Heart left ventricle (tissue), 16 donors: ENCODE results near the gene CDK8. TPM values are rescaled to one million over a fixed set of nuclear protein-coding genes. Genes with fewer than 3 reads are reported as not detected.
"Not testable (repeated sequence)": the region's sequence is repeated elsewhere in the genome, so short reads cannot be mapped to it uniquely, and the experiment has no call there.

ENCODE experiments used
- ATAC-seq, 4 donors: fragments of 200-7000 bp; cut with Tn5 transposase; one replicate each; pipeline ENCODE4 v1.9.1; 2020 to 2022; ENCODE audit warnings: moderate library complexity in 4 of 4, mild to moderate bottlenecking in 3 of 4, moderate number of reproducible peaks in 1 of 4
- DNase-seq, 5 donors: peaks; one replicate each; pipeline ENCODE4 v3.0.0-alpha.2; 2020
- H3K27ac ChIP-seq, 12 donors: fragments of 200-600 bp; sonication (generic) in 4 of 12; one replicate each; pipeline versions ENCODE4 v1.5.0 to v1.8.0; 2016 to 2022; ENCODE audit warnings: mild to moderate bottlenecking in 2 of 12
- H3K27me3 ChIP-seq, 9 donors: fragments of 200-600 bp; sonication (generic) in 2 of 9; one replicate each; pipeline versions ENCODE4 v1.5.1 to v1.8.0; 2016 to 2022; ENCODE audit warnings: mild to moderate bottlenecking in 3 of 9
- H3K36me3 ChIP-seq, 9 donors: fragments of 200-600 bp; sonication (generic) in 2 of 9; one replicate each; pipeline versions ENCODE4 v1.5.0 to v1.8.0; 2018 to 2022; ENCODE audit warnings: mild to moderate bottlenecking in 2 of 9
- H3K4me1 ChIP-seq, 12 donors: fragments of 200-600 bp; sonication (generic) in 4 of 12; one replicate each; pipeline versions ENCODE4 v1.5.0 to v1.8.0; 2016 to 2022; ENCODE audit warnings: mild to moderate bottlenecking in 3 of 12
- H3K4me3 ChIP-seq, 12 donors: fragments of 200-600 bp; sonication (generic) in 4 of 12; one replicate each; pipeline versions ENCODE4 v1.5.0 to v1.8.0; 2017 to 2022; ENCODE audit warnings: mild to moderate bottlenecking in 9 of 12, moderate library complexity in 4 of 12
- H3K9me3 ChIP-seq, 12 donors: fragments of 200-600 bp; sonication (generic) in 4 of 12; one replicate each; pipeline versions ENCODE4 v1.5.0 to v1.8.0; 2016 to 2022; ENCODE audit warnings: mild to moderate bottlenecking in 1 of 12
- CTCF ChIP-seq, 12 donors: fragments of 200-600 bp; sonication (generic) in 4 of 12; IDR thresholded peaks; one replicate each; pipeline versions ENCODE4 v1.5.0 to v1.8.0; 2018 to 2022; ENCODE audit warnings: antibody characterized with exemption in 12 of 12, mild to moderate bottlenecking in 5 of 12
- POLR2A ChIP-seq, 2 donors: fragments of 450-650 bp; IDR thresholded peaks; one replicate each; pipeline ENCODE4 v1.6.1; 2017; ENCODE audit warnings: antibody characterized with exemption in 2 of 2, mild to moderate bottlenecking in 2 of 2, moderate library complexity in 2 of 2
- WGBS, 4 donors: extraction: QIAGEN DNeasy Blood & Tissue Kit in 2 of 4; methylation state at CpG; one replicate each; pipeline versions ENCODE4 v1.1.5 to v1.1.7; 2013 to 2018; 5-methylcytosine and 5-hydroxymethylcytosine counted together
- intact Hi-C, 10 donors: fragments of 100-400 bp; cut with DNase I; formaldehyde crosslinking; loops; one replicate each; pipeline versions ENCODE4 v1.11.1 to v1.14.2; 2022
- polyA plus RNA-seq, 2 donors: library from polyadenylated mRNA; stranded (reverse); fragments of 200-250 nt; gene quantifications; one replicate each; pipeline ENCODE4 v1.2.3, GENCODE V29; 2013
- total RNA-seq, 9 donors: library from RNA; depleted of rRNA in 2 of 9; stranded (reverse); fragments of >200 nt in 2 of 9; fragmentation: NEBNext Ultra II Directional in 3 of 9; extraction: Animal tissue kit (Norgen Biotek cat#: 25700) in 3 of 9; gene quantifications; one replicate each; pipeline versions ENCODE4 v1.1.0 to v1.2.4, GENCODE V29; 2016 to 2023
- donor health status: ischemic (EF 13 %, LVEDD 7.1; RV severe dilation, severe dysfunction).
- donor health status: healthy with polysubstance abuse.
- donor health status: DM: no; HTN: yes; CAD: no.
- donor health status: DM: no; HTN: no; CAD: no.
- donor health status: ischemic (EF 25% LVEDD 6.9; RV normal size, moderate dysfunction).
- donor health status: ischemic (EF 25% LVEDD 5.7; RV mildly dilated, moderate dysfunction).
- donor health status: healthy.
- donor health status: DM: yes; HTN: yes; CAD: no.
- donor health status: ischemic (EF 35%, LVEDD 5.7; RV mildly dilated, moderate dysfunction).
- donor health status: nonischemic (EF 11% LVEDD 7.7; RV severe dilation, severe dysfunction).
- donor health status: DM: yes; HTN: yes; CAD: no.
- donor health status: PGD.
- donor health status: ischemic (EF 29% LVEDD 5.4; RV normal size, mild dysfunction).
- donor health status: nonischemic (EF 23%, LVEDD 6.1; RV moderate dilation, normal function).

CDK8 gene
- total and polyA plus RNA-seq, 11 donors: 5.3 to 12.4 (median 9.9) TPM

GRCh38 chr13:26310470-26310869 lies 56.5 kb downstream of the CDK8 start:
- H3K36me3 ChIP-seq: no peaks in the 10 kb centered on the region
- no peak for TF ChIP-seq POLR2A (IDR thresholded peaks at IDR 0.05)
- no peak for TF ChIP-seq CTCF (IDR thresholded peaks at IDR 0.05)
- ATAC-seq: peak in 1 of 4 donors; percentile 10
- H3K4me1 ChIP-seq: peaks cover 0 to 19% (median 5%) of the 10 kb centered on the region in 12 donors
- H3K4me3 ChIP-seq: no peak overlapping the region
- WGBS, 4 donors: 79 to 88% (median 83%) methylated on average over 5 of the region's 5 CpGs
- DNase-seq: no peak
- H3K27me3 ChIP-seq: no peaks in the 10 kb centered on the region
- intact Hi-C loops: no loop called here
- H3K27ac ChIP-seq: no peak overlapping the region
- no peaks in the 10 kb centered on the region for H3K9me3 ChIP-seq

- ATAC-seq, H3K9me3 ChIP-seq, H3K27ac ChIP-seq, H3K4me3 ChIP-seq, H3K36me3 ChIP-seq, intact Hi-C loops, DNase-seq, H3K27me3 ChIP-seq: not testable (repeated sequence)
- peaks cover 0 to 14% (median 0%) of the 10 kb centered on the region in 12 donors for H3K4me1 ChIP-seq
- 94 to 97% (median 96%) methylated on average over 7 of the region's 7 CpGs for WGBS, 4 donors
These were observed 58.1 kb downstream of the CDK8 start for GRCh38 chr13:26312019-26312418.

GRCh38 chr13:26316095-26316494 lies 62.2 kb downstream of the CDK8 start:
- intact Hi-C loops: not testable (repeated sequence)

GRCh38 chr13:26320766-26321165 lies 66.8 kb downstream of the CDK8 start:
- no peak overlapping the region for H3K4me3 ChIP-seq
- no peak overlapping the region for H3K27ac ChIP-seq
- peaks cover 0 to 37% (median 23%) of the 10 kb centered on the region in 12 donors for H3K4me1 ChIP-seq
- H3K36me3 ChIP-seq: no peaks in the 10 kb centered on the region
- DNase-seq (no peak), ATAC-seq (no peak)
- TF ChIP-seq POLR2A (IDR thresholded peaks at IDR 0.05) (no peak), CTCF (IDR thresholded peaks at IDR 0.05) (no peak)
- H3K27me3 ChIP-seq: no peaks in the 10 kb centered on the region
- intact Hi-C loops: loop anchor here in 1 of 10 donors (10.0 kb wide), 1 partner anchor 66 kb away; the partner anchor contains the start of gene CDK8
- no peaks in the 10 kb centered on the region for H3K9me3 ChIP-seq

More at GRCh38 chr13:26316095-26316494, 62.2 kb downstream of the CDK8 start:
- not testable (repeated sequence) for H3K9me3 ChIP-seq, DNase-seq, ATAC-seq, H3K27me3 ChIP-seq, H3K4me3 ChIP-seq, H3K27ac ChIP-seq, H3K36me3 ChIP-seq
- peaks cover 0 to 16% (median 0%) of the 10 kb centered on the region in 12 donors for H3K4me1 ChIP-seq
- 97 to 100% (median 98%) methylated on average over 1 of the region's 1 CpG for WGBS, 4 donors

GRCh38 chr13:26323127-26323526 lies 69.2 kb downstream of the CDK8 start:
- peaks cover 0 to 46% (median 30%) of the 10 kb centered on the region in 12 donors for H3K4me1 ChIP-seq
- ATAC-seq: peak in 3 of 4 donors; percentile 19 to 48 (median 35)
- intact Hi-C loops: loop anchor here in 1 of 10 donors (10.0 kb wide), 1 partner anchor 68 kb away; the partner anchor contains the start of gene CDK8

More at GRCh38 chr13:26323127-26323526, 69.2 kb downstream of the CDK8 start:
- Histone ChIP-seq H3K4me3 (no peak overlapping the region), H3K36me3 (no peaks in the 10 kb centered on the region), H3K9me3 (no peaks in the 10 kb centered on the region), H3K27ac (no peak overlapping the region), H3K27me3 (no peaks in the 10 kb centered on the region)
- whole genome bisulfite sequencing, 4 donors: 47 to 61% (median 53%) methylated on average over 2 of the region's 2 CpGs
- DNase-seq: no peak
- TF ChIP-seq POLR2A (IDR thresholded peaks at IDR 0.05) (no peak), CTCF (IDR thresholded peaks at IDR 0.05) (no peak)
